ENCODE measurements around the gene BTBD10.

Gene BTBD10

GRCh38 chr11:13366266-13367026 is 96.6 kb downstream of the BTBD10 start:
- H3K36me3 ChIP-seq (replicated peaks; ENCODE audit: insufficient read depth, low read length): no peaks in the 10 kb centered on the region
- no peaks in the 10 kb centered on the region for H3K79me2 ChIP-seq (ENCODE audit: low read length)
- no peak overlapping the region for H2AFZ ChIP-seq (ENCODE audit: low read length)
- TF ChIP-seq EZH2 (optimal IDR thresholded peaks at IDR 0.05; ENCODE audit: low read depth, low read length) (no peak), CTCF (IDR thresholded peaks at IDR 0.05; ENCODE audit: low read length) (no peak), EZH2phosphoT487 (IDR thresholded peaks at IDR 0.05; ENCODE audit: low read length) (no peak)
- no peak overlapping the region for H3K4me2 ChIP-seq (ENCODE audit: low read depth, low read length)
- H3K27me3 ChIP-seq (replicated peaks; ENCODE audit: insufficient read depth, low read length): no peaks in the 10 kb centered on the region
- no peaks in the 10 kb centered on the region for H4K20me1 ChIP-seq (ENCODE audit: insufficient read depth, low read length)
- no peaks in the 10 kb centered on the region for H3K9me3 ChIP-seq (replicated peaks; ENCODE audit: insufficient read depth, low read length)
- no peaks in the 10 kb centered on the region for H3K9me2 ChIP-seq (replicated peaks; ENCODE audit: insufficient read depth, low read length)
- H3K4me1 ChIP-seq (ENCODE audit: low read length): no peaks in the 10 kb centered on the region
- H3K9ac ChIP-seq (ENCODE audit: low read length): no peak overlapping the region
- DNase-seq: no peak
- no peaks in the 10 kb centered on the region for H3F3A ChIP-seq (ENCODE audit: insufficient read depth, low read length)
- no peak overlapping the region for H3K27ac ChIP-seq (ENCODE audit: low read length)
- H3K4me3 ChIP-seq (ENCODE audit: low read length): no peak overlapping the region

- no peaks in the 10 kb centered on the region for H3K79me2 ChIP-seq (ENCODE audit: low read length)
- H3F3A ChIP-seq (ENCODE audit: insufficient read depth, low read length): no peaks in the 10 kb centered on the region
- TF ChIP-seq EZH2 (optimal IDR thresholded peaks at IDR 0.05; ENCODE audit: low read depth, low read length) (no peak), CTCF (IDR thresholded peaks at IDR 0.05; ENCODE audit: low read length) (no peak), EZH2phosphoT487 (IDR thresholded peaks at IDR 0.05; ENCODE audit: low read length) (no peak)
- no peak overlapping the region for H3K4me3 ChIP-seq (ENCODE audit: low read length)
- H3K9me2 ChIP-seq (replicated peaks; ENCODE audit: insufficient read depth, low read length): no peaks in the 10 kb centered on the region
- no peaks in the 10 kb centered on the region for H3K36me3 ChIP-seq (replicated peaks; ENCODE audit: insufficient read depth, low read length)
- H3K27me3 ChIP-seq (replicated peaks; ENCODE audit: insufficient read depth, low read length): no peaks in the 10 kb centered on the region
- no peaks in the 10 kb centered on the region for H3K4me1 ChIP-seq (ENCODE audit: low read length)
- no peak overlapping the region for H3K9ac ChIP-seq (ENCODE audit: low read length)
- H3K9me3 ChIP-seq (replicated peaks; ENCODE audit: insufficient read depth, low read length): no peaks in the 10 kb centered on the region
- no peak overlapping the region for H3K27ac ChIP-seq (ENCODE audit: low read length)
- no peak overlapping the region for H3K4me2 ChIP-seq (ENCODE audit: low read depth, low read length)
- no peaks in the 10 kb centered on the region for H4K20me1 ChIP-seq (ENCODE audit: insufficient read depth, low read length)
- H2AFZ ChIP-seq (ENCODE audit: low read length): no peak overlapping the region
- no peak for DNase-seq
Measured at GRCh38 chr11:13364388-13364787, 98.6 kb downstream of the BTBD10 start.

- TF ChIP-seq CTCF (IDR thresholded peaks at IDR 0.05; ENCODE audit: low read length) (no peak), EZH2phosphoT487 (IDR thresholded peaks at IDR 0.05; ENCODE audit: low read length) (no peak), EZH2 (optimal IDR thresholded peaks at IDR 0.05; ENCODE audit: low read depth, low read length) (no peak)
- H3K27ac ChIP-seq (ENCODE audit: low read length): no peak overlapping the region
- H3K27me3 ChIP-seq (replicated peaks; ENCODE audit: insufficient read depth, low read length): no peaks in the 10 kb centered on the region
- no peaks in the 10 kb centered on the region for H3K4me1 ChIP-seq (ENCODE audit: low read length)
- H4K20me1 ChIP-seq (ENCODE audit: insufficient read depth, low read length): no peaks in the 10 kb centered on the region
- no peak overlapping the region for H3K4me3 ChIP-seq (ENCODE audit: low read length)
- no peaks in the 10 kb centered on the region for H3K79me2 ChIP-seq (ENCODE audit: low read length)
- H3K4me2 ChIP-seq (ENCODE audit: low read depth, low read length): no peak overlapping the region
- no peak for DNase-seq
- H3K9ac ChIP-seq (ENCODE audit: low read length): no peak overlapping the region
- no peak overlapping the region for H2AFZ ChIP-seq (ENCODE audit: low read length)
- no peaks in the 10 kb centered on the region for H3K9me2 ChIP-seq (replicated peaks; ENCODE audit: insufficient read depth, low read length)
- H3K36me3 ChIP-seq (replicated peaks; ENCODE audit: insufficient read depth, low read length): no peaks in the 10 kb centered on the region
- H3K9me3 ChIP-seq (replicated peaks; ENCODE audit: insufficient read depth, low read length): no peaks in the 10 kb centered on the region
- no peaks in the 10 kb centered on the region for H3F3A ChIP-seq (ENCODE audit: insufficient read depth, low read length)
Measured at GRCh38 chr11:13362596-13363109, 100.4 kb downstream of the BTBD10 start.
